Measurements from ENCODE around the gene PHACTR3. TPM values are rescaled to one million over a fixed set of nuclear protein-coding genes. Genes with fewer than 3 reads are reported as not detected.

Gene PHACTR3
- total RNA-seq, 3 donors from 2014 or later: 0.11 TPM; not detected in 2

GRCh38 chr20:59579404-59580145 is 24.8 kb upstream of the PHACTR3 start:
- DNase-seq: no peak
- ATAC-seq: no peak
- H3K36me3 Mint-ChIP-seq (ENCODE audit: insufficient read depth): no peaks in the 10 kb centered on the region
- H3K27me3 Mint-ChIP-seq (ENCODE audit: low read depth): peaks cover 44% of the 10 kb centered on the region
- H3K4me1 Mint-ChIP-seq (ENCODE audit: low read depth): peaks cover 2% of the 10 kb centered on the region
- no peak overlapping the region for H3K4me3 Mint-ChIP-seq
- H3K9me3 Mint-ChIP-seq: no peaks in the 10 kb centered on the region

GRCh38 chr20:59580146-59580946 is 24.0 kb upstream of the PHACTR3 start:
- Mint-ChIP-seq H3K36me3 (ENCODE audit: insufficient read depth) (no peaks in the 10 kb centered on the region), H3K9me3 (no peaks in the 10 kb centered on the region), H3K4me3 (no peak overlapping the region), H3K27me3 (ENCODE audit: low read depth) (peaks cover 42% of the 10 kb centered on the region), H3K4me1 (ENCODE audit: low read depth) (peaks cover 2% of the 10 kb centered on the region)
- ATAC-seq: no peak
- DNase-seq: no peak

GRCh38 chr20:59580991-59581401 is 23.3 kb upstream of the PHACTR3 start:
- H3K4me1 Mint-ChIP-seq (ENCODE audit: low read depth): peaks cover 5% of the 10 kb centered on the region
- ATAC-seq (no peak), DNase-seq (no peak)
- H3K9me3 Mint-ChIP-seq: no peaks in the 10 kb centered on the region
- H3K4me3 Mint-ChIP-seq: no peak overlapping the region
- H3K27me3 Mint-ChIP-seq (ENCODE audit: low read depth): peaks cover 35% of the 10 kb centered on the region
- H3K36me3 Mint-ChIP-seq (ENCODE audit: insufficient read depth): no peaks in the 10 kb centered on the region

- Mint-ChIP-seq H3K27me3 (ENCODE audit: low read depth) (peaks cover 25% of the 10 kb centered on the region), H3K36me3 (ENCODE audit: insufficient read depth) (no peaks in the 10 kb centered on the region), H3K4me3 (no peak overlapping the region), H3K4me1 (ENCODE audit: low read depth) (peaks cover 7% of the 10 kb centered on the region), H3K9me3 (no peaks in the 10 kb centered on the region)
- ATAC-seq (no peak), DNase-seq (no peak)
Measured at GRCh38 chr20:59581993-59582679, 22.2 kb upstream of the PHACTR3 start.

- ATAC-seq (no peak), DNase-seq (no peak)
- Mint-ChIP-seq H3K36me3 (ENCODE audit: insufficient read depth) (no peaks in the 10 kb centered on the region), H3K4me3 (no peak overlapping the region), H3K27me3 (ENCODE audit: low read depth) (peaks cover 16% of the 10 kb centered on the region), H3K9me3 (no peaks in the 10 kb centered on the region), H3K4me1 (ENCODE audit: low read depth) (peaks cover 6% of the 10 kb centered on the region)
Measured at GRCh38 chr20:59583428-59584277, 20.7 kb upstream of the PHACTR3 start.

- peaks cover 6% of the 10 kb centered on the region for H3K4me1 Mint-ChIP-seq (ENCODE audit: low read depth)
- DNase-seq: no peak
- ATAC-seq: no peak
- H3K9me3 Mint-ChIP-seq: no peaks in the 10 kb centered on the region
- no peak overlapping the region for H3K4me3 Mint-ChIP-seq
- peaks cover 15% of the 10 kb centered on the region for H3K27me3 Mint-ChIP-seq (ENCODE audit: low read depth)
- H3K36me3 Mint-ChIP-seq (ENCODE audit: insufficient read depth): no peaks in the 10 kb centered on the region
Measured at GRCh38 chr20:59584278-59584925, 19.9 kb upstream of the PHACTR3 start.

- H3K36me3 Mint-ChIP-seq (ENCODE audit: insufficient read depth): no peaks in the 10 kb centered on the region
- H3K9me3 Mint-ChIP-seq: no peaks in the 10 kb centered on the region
- DNase-seq (no peak), ATAC-seq (no peak)
- H3K27me3 Mint-ChIP-seq (ENCODE audit: low read depth): peaks cover 12% of the 10 kb centered on the region
- H3K4me3 Mint-ChIP-seq: no peak overlapping the region
- peaks cover 6% of the 10 kb centered on the region for H3K4me1 Mint-ChIP-seq (ENCODE audit: low read depth)
Measured at GRCh38 chr20:59585714-59586409, 18.5 kb upstream of the PHACTR3 start.

- no peaks in the 10 kb centered on the region for H3K9me3 Mint-ChIP-seq
- H3K36me3 Mint-ChIP-seq (ENCODE audit: insufficient read depth): no peaks in the 10 kb centered on the region
- H3K4me1 Mint-ChIP-seq (ENCODE audit: low read depth): peaks cover 6% of the 10 kb centered on the region
- DNase-seq: no peak
- H3K27me3 Mint-ChIP-seq (ENCODE audit: low read depth): peaks cover 12% of the 10 kb centered on the region
- H3K4me3 Mint-ChIP-seq: no peak overlapping the region
- no peak for ATAC-seq
Measured at GRCh38 chr20:59586613-59587012, 17.7 kb upstream of the PHACTR3 start.

GRCh38 chr20:59587570-59587969 is 16.8 kb upstream of the PHACTR3 start:
- H3K4me1 Mint-ChIP-seq (ENCODE audit: low read depth): peaks cover 6% of the 10 kb centered on the region
- DNase-seq (no peak), ATAC-seq (no peak)
- H3K9me3 Mint-ChIP-seq: no peaks in the 10 kb centered on the region
- no peaks in the 10 kb centered on the region for H3K36me3 Mint-ChIP-seq (ENCODE audit: insufficient read depth)
- H3K27me3 Mint-ChIP-seq (ENCODE audit: low read depth): peaks cover 12% of the 10 kb centered on the region
- H3K4me3 Mint-ChIP-seq: no peak overlapping the region

- no peaks in the 10 kb centered on the region for H3K9me3 Mint-ChIP-seq
- ATAC-seq (no peak), DNase-seq (no peak)
- H3K27me3 Mint-ChIP-seq (ENCODE audit: low read depth): peaks cover 12% of the 10 kb centered on the region
- H3K4me3 Mint-ChIP-seq: no peak overlapping the region
- peaks cover 6% of the 10 kb centered on the region for H3K4me1 Mint-ChIP-seq (ENCODE audit: low read depth)
- no peaks in the 10 kb centered on the region for H3K36me3 Mint-ChIP-seq (ENCODE audit: insufficient read depth)
Measured at GRCh38 chr20:59588236-59588855, 16.0 kb upstream of the PHACTR3 start.

- H3K9me3 Mint-ChIP-seq: no peaks in the 10 kb centered on the region
- ATAC-seq: no peak
- H3K27me3 Mint-ChIP-seq (ENCODE audit: low read depth): peaks cover 13% of the 10 kb centered on the region
- H3K4me3 Mint-ChIP-seq: no peak overlapping the region
- no peak for DNase-seq
- peaks cover 6% of the 10 kb centered on the region for H3K4me1 Mint-ChIP-seq (ENCODE audit: low read depth)
- H3K36me3 Mint-ChIP-seq (ENCODE audit: insufficient read depth): no peaks in the 10 kb centered on the region
Measured at GRCh38 chr20:59589086-59589684, 15.2 kb upstream of the PHACTR3 start.

- Mint-ChIP-seq H3K4me1 (ENCODE audit: low read depth) (peaks cover 2% of the 10 kb centered on the region), H3K4me3 (no peak overlapping the region), H3K36me3 (ENCODE audit: insufficient read depth) (no peaks in the 10 kb centered on the region), H3K27me3 (ENCODE audit: low read depth) (peaks cover 22% of the 10 kb centered on the region), H3K9me3 (no peaks in the 10 kb centered on the region)
- DNase-seq (no peak), ATAC-seq (no peak)
Measured at GRCh38 chr20:59591061-59591460, 13.3 kb upstream of the PHACTR3 start.

Data from activated T-cell treated with anti-CD3 and anti-CD28 coated beads, Interleukin-2, amount 50 U/mL, for 4 hours (primary cell).